ENCODE data around the gene ST6GALNAC3. TPM values are rescaled to one million over a fixed set of nuclear protein-coding genes. Genes with fewer than 3 reads are reported as not detected.

ST6GALNAC3 gene
- polyA plus RNA-seq, 1 donor (not counting 4 experiments of a cell fraction or from before 2014, with no cell fraction given): 0.08 TPM

DNA sequence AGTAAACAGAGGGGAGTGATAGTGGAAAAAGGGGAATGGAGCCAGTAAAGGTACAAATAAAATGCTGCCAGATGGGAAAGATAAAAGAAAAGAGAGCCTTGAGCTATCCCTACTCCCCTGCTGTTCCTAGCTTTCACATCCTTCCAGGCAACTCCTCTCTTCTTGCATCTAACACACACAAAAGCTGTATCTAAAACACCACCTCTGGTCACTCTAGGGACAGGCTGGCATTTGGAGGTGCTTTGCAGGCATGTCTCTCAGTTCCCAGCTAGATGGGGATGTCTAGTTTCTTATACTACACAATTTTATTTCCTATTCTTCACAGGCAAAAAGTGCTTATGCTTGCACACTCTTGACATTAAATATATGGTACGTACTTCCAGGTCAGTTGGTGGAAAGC is 607.6 kb downstream of the ST6GALNAC3 start:
- H3K9ac ChIP-seq (ENCODE audit: control insufficient read depth, extremely low read depth, insufficient read depth, low read length): no peak overlapping the region
- H3K4me3 ChIP-seq (ENCODE audit: control insufficient read depth in 2 of 3, extremely low read depth in 1 of 3, insufficient read depth in 2 of 3, low read depth in 1 of 3, low read length in 3 of 3): no peak overlapping the region
- DNase-seq (ENCODE audit: low read depth, low spot score) (no peak), FAIRE-seq (no peak)
- no peaks in the 10 kb centered on the region for H3K9me1 ChIP-seq (ENCODE audit: control insufficient read depth, extremely low read depth, insufficient read depth, low read length)
- H3K9me3 ChIP-seq (ENCODE audit: control insufficient read depth, low read depth, low read length): no peaks in the 10 kb centered on the region
- H2AFZ ChIP-seq (ENCODE audit: control insufficient read depth, low read length): no peak overlapping the region
- H3K4me2 ChIP-seq (ENCODE audit: control insufficient read depth, extremely low read depth, insufficient read depth, low read depth, low read length): no peak overlapping the region
- no peak overlapping the region for H3K27ac ChIP-seq (ENCODE audit: control insufficient read depth, insufficient read depth, low read length)
- no peaks in the 10 kb centered on the region for H4K20me1 ChIP-seq (ENCODE audit: control insufficient read depth, extremely low read depth, insufficient read depth, low read length)
- no peaks in the 10 kb centered on the region for H3K79me2 ChIP-seq (ENCODE audit: control insufficient read depth, insufficient read depth, low read length)
- H3K4me1 ChIP-seq (ENCODE audit: control insufficient read depth, extremely low read depth, insufficient read depth, low read length): no peaks in the 10 kb centered on the region
- TF ChIP-seq, protein P1, sequence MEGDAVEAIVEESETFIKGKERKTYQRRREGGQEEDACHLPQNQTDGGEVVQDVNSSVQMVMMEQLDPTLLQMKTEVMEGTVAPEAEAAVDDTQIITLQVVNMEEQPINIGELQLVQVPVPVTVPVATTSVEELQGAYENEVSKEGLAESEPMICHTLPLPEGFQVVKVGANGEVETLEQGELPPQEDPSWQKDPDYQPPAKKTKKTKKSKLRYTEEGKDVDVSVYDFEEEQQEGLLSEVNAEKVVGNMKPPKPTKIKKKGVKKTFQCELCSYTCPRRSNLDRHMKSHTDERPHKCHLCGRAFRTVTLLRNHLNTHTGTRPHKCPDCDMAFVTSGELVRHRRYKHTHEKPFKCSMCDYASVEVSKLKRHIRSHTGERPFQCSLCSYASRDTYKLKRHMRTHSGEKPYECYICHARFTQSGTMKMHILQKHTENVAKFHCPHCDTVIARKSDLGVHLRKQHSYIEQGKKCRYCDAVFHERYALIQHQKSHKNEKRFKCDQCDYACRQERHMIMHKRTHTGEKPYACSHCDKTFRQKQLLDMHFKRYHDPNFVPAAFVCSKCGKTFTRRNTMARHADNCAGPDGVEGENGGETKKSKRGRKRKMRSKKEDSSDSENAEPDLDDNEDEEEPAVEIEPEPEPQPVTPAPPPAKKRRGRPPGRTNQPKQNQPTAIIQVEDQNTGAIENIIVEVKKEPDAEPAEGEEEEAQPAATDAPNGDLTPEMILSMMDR (optimal IDR thresholded peaks at IDR 0.05 in 1 of 3, IDR thresholded peaks at IDR 0.05 in 1 of 3, conservative IDR thresholded peaks at IDR 0.05 in 1 of 3; ENCODE audit: extremely low read depth in 1 of 3, insufficient read depth in 2 of 3, low read length in 3 of 3): no peak
- TF ChIP-seq EZH2 (IDR thresholded peaks at IDR 0.05; ENCODE audit: low read length): no peak
- H3K36me3 ChIP-seq (ENCODE audit: control insufficient read depth in 2 of 2, extremely low read depth in 1 of 2, insufficient read depth in 2 of 2, low read length in 2 of 2): no peaks in the 10 kb centered on the region
- dilution Hi-C loops (cut with MboI; ENCODE audit: extremely low pct_ligation_motif_present, low sequenced_read_pairs): no loop called here
- no peaks in the 10 kb centered on the region for H3K27me3 ChIP-seq (ENCODE audit: control insufficient read depth, extremely low read depth, insufficient read depth, low read length)

Other genes with a start within 250 kb of the ST6GALNAC3 start
- gene ASB17, start 142.3 kb upstream of the ST6GALNAC3 start, polyA plus RNA-seq: not detected in 3 replicates

Data from keratinocyte (primary cell).